ENCODE measurements around the gene IL2.

IL2 gene

DNA sequence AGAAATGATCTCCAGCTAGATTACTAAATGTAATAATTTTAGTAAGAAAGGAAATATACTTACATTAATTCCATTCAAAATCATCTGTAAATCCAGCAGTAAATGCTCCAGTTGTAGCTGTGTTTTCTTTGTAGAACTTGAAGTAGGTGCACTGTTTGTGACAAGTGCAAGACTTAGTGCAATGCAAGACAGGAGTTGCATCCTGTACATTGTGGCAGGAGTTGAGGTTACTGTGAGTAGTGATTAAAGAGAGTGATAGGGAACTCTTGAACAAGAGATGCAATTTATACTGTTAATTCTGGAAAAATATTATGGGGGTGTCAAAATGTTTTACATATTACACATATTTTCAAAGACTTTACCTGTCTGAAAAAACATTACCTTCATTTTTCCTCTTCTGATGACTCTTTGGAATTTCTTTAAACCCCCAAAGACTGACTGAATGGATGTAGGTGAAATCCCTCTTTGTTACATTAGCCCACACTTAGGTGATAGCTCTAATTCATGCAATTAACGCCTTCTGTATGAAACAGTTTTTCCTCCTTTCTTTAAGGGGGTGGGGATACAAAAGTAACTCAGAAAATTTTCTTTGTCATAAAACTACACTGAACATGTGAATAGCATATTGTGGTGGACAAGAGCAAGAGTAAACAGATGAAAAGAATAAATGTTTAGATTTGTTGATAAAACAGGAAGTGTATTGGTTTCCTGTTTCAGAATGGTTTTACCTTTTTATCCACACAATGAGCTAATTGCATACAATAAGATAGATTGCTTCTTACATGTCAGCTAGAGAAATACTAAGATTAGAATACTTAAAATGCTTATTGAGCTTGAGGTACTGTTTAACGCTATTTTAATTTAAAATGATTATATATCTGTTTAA lies at the start of gene IL2:
IL2 (minus strand) TSS at position 495 of the 886 bp plus-strand sequence; CDS start at position 210, 285 bp downstream.
- H3K4me3 ChIP-seq (replicated peaks in 1 of 2; ENCODE audit: low read depth in 2 of 2, low read length in 2 of 2), result no peak within 1 kb of the TSS
- TF ChIP-seq, protein P1, sequence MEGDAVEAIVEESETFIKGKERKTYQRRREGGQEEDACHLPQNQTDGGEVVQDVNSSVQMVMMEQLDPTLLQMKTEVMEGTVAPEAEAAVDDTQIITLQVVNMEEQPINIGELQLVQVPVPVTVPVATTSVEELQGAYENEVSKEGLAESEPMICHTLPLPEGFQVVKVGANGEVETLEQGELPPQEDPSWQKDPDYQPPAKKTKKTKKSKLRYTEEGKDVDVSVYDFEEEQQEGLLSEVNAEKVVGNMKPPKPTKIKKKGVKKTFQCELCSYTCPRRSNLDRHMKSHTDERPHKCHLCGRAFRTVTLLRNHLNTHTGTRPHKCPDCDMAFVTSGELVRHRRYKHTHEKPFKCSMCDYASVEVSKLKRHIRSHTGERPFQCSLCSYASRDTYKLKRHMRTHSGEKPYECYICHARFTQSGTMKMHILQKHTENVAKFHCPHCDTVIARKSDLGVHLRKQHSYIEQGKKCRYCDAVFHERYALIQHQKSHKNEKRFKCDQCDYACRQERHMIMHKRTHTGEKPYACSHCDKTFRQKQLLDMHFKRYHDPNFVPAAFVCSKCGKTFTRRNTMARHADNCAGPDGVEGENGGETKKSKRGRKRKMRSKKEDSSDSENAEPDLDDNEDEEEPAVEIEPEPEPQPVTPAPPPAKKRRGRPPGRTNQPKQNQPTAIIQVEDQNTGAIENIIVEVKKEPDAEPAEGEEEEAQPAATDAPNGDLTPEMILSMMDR (IDR thresholded peaks at IDR 0.05; ENCODE audit: low read depth, low read length), result no peak

DNA sequence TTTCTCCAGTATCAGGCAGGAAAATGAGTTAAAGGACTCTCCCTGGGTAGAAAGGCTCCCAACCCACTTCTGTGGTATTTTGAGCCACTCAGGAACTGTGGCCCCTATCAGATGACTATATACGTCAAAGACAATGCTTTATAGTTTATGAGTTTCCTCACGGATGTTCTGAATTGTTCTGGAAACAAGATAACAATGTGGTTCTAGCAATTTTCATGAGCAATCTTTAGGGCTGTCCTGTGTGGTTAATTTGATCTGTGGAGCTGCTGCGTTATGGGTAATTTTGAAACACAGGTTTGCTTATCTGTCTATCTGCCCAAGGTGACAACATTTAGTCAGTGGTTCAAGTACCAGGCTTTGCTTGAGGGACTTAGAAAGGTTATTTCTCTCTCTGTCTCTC lies 46.7 kb upstream of the IL2 start:
- TF ChIP-seq, protein P1 (IDR thresholded peaks at IDR 0.05; ENCODE audit: low read depth, low read length), result no peak
- DNase-seq (ENCODE audit: low read depth in 2 of 2), result peak in 1 of 2 donors; percentile 3
- H3K4me3 ChIP-seq (replicated peaks in 1 of 2; ENCODE audit: low read depth in 2 of 2, low read length in 2 of 2), result no peak overlapping the region

More for the DNA sequence above, at the start of gene IL2:
- DNase-seq (ENCODE audit: low read depth in 2 of 2), result no peak

DNA sequence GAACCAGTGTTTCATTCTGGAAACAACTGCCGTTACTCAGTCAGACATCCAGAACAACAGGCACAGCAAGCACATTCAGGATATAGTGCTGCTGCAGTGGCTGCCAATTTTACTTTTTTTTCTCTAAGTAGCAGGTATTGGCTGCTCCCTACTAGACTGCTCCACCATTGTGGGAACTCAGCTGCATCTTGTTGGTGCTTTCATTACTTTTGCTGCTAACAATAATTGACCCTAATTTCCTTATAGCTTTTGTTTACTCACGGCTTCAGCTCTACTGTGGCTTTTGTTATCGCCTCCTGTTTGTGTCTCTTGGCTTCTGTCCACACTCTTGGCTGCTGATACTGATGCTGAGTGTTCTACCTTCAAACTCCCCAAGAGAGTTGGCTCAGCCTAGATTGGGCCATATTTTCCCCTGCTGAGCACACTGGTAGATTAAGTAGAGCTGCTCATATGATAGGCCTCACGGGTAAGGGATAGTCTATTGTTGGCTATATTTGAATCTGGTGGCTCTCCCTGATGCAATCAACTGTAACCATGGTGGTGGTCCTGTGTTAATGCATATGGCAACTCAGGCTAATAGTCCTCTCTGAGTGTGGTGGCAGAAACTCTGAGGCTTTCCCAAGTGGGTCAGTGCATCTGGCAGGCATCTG lies 44.5 kb upstream of the IL2 start:
- TF ChIP-seq, protein P1 (IDR thresholded peaks at IDR 0.05; ENCODE audit: low read depth, low read length), result no peak
- no peak overlapping the region for H3K4me3 ChIP-seq (replicated peaks in 1 of 2; ENCODE audit: low read depth in 2 of 2, low read length in 2 of 2)
- peak; percentile 57 to 70 for DNase-seq (ENCODE audit: low read depth in 2 of 2)

DNA sequence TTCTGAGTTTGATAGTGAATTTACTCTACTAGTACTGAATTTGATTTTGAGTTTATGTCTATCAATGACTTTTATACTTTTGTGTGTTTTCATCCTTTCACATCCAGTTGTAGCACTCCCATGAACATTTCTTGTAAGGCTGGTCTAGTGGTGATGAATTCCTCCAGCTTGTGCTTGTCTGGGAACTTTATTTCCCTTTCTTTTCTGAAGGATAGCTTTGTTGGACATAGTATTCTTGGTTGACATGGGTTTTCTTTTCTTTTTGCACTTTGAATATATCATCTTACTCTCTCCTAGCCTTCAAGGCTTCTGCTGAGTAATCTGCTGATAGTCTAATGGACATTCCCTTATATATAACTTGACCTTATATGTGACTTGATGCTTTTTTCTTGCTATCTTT lies 32.5 kb upstream of the IL2 start:
- TF ChIP-seq, protein P1 (IDR thresholded peaks at IDR 0.05; ENCODE audit: low read depth, low read length), result no peak
- DNase-seq (ENCODE audit: low read depth in 2 of 2), result no peak
- H3K4me3 ChIP-seq (replicated peaks in 1 of 2; ENCODE audit: low read depth in 2 of 2, low read length in 2 of 2), result no peak overlapping the region

DNA sequence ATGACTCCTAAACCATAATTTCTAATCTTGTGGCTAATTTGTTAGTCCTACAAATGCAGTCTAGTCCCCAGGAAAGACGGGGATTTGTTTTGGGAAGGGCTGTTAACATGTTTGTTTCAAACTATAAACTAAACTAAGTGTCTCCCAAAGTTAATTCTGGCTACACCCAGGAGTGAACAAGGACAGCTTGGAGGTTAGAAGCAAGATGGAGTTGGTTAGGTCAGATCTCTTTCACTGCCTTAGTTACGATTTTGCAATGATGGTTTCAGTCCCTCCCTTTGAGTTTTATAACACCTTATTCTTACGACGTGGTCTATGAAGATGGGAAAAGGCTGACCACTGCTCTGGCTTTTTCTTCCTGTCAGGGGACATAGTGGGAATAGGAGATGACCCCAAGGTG lies 27.0 kb upstream of the IL2 start:
- no peak overlapping the region for H3K4me3 ChIP-seq (replicated peaks in 1 of 2; ENCODE audit: low read depth in 2 of 2, low read length in 2 of 2)
- TF ChIP-seq, protein P1 (IDR thresholded peaks at IDR 0.05; ENCODE audit: low read depth, low read length), result no peak
- no peak for DNase-seq (ENCODE audit: low read depth in 2 of 2)

DNA sequence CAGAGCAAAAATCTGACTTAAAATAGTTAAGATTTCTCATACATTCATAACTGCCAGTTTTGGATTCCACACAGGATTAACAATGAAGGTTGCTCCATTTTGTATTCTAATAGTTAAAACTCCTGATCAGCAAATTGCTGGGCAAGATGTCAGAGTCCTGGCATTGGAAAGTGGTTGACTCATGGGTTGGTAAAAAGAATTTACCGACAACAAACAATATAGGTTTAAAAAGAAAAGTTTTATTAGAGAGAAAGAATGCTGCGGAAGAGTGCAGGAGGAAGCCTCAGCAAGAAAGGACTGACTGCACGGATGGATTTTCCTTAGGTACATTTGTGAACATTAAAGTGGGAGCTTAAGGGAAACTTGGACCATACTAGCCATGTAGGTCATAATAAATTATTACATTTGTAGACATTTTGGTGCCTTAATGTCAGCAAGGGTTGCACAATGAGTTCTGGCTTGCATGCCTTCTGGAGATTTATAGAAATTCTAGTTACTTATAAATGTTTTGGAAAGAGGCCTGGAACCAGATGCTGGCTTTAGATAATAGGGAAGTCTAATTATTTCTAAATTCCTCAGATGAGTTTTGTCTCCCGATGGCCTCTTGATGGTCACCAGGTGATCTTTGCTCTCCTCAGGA lies 25.4 kb upstream of the IL2 start:
- no peak overlapping the region for H3K4me3 ChIP-seq (replicated peaks in 1 of 2; ENCODE audit: low read depth in 2 of 2, low read length in 2 of 2)
- TF ChIP-seq, protein P1 (IDR thresholded peaks at IDR 0.05; ENCODE audit: low read depth, low read length), result no peak
- peak in 1 of 2 donors; percentile 10 for DNase-seq (ENCODE audit: low read depth in 2 of 2)

Data from cardiac fibroblast (primary cell).